Fibroblast of skin of scalp (primary cell): ENCODE results near the gene CHI3L1.

Source experiments
- DNase-seq: peaks from one replicate; pipeline ENCODE4 v3.0.0-alpha.2; 2013

The CHI3L1 gene

GRCh38 chr1:203167913-203168200, 18.6 kb downstream of the CHI3L1 start:
- DNase-seq = no peak

- peak; percentile 20 for DNase-seq
Observed at GRCh38 chr1:203167026-203167912, 19.2 kb downstream of the CHI3L1 start.

- DNase-seq = no peak
Observed at GRCh38 chr1:203166192-203166940, 20.1 kb downstream of the CHI3L1 start.

- DNase-seq = no peak
Observed at GRCh38 chr1:203165800-203166161, 20.7 kb downstream of the CHI3L1 start.

GRCh38 chr1:203165101-203165799, 21.3 kb downstream of the CHI3L1 start:
- no peak for DNase-seq

GRCh38 chr1:203163891-203164635, 22.4 kb downstream of the CHI3L1 start:
- DNase-seq = no peak

GRCh38 chr1:203162403-203162802, 24.1 kb downstream of the CHI3L1 start:
- DNase-seq = no peak

- no peak for DNase-seq
Observed at GRCh38 chr1:203161703-203162102, 24.8 kb downstream of the CHI3L1 start.

- no peak for DNase-seq
Observed at GRCh38 chr1:203161175-203161574, 25.3 kb downstream of the CHI3L1 start.

- DNase-seq = no peak
Observed at GRCh38 chr1:203159844-203160243, 26.7 kb downstream of the CHI3L1 start.

GRCh38 chr1:203158960-203159665, 27.4 kb downstream of the CHI3L1 start:
- DNase-seq = no peak

- no peak for DNase-seq
Observed at GRCh38 chr1:203158423-203158822, 28.1 kb downstream of the CHI3L1 start.

- DNase-seq = no peak
Observed at GRCh38 chr1:203156280-203156679, 30.2 kb downstream of the CHI3L1 start.

GRCh38 chr1:203153989-203154821, 32.3 kb downstream of the CHI3L1 start:
- no peak for DNase-seq

- DNase-seq = no peak
Observed at GRCh38 chr1:203153051-203153988, 33.2 kb downstream of the CHI3L1 start.

- peak; percentile 20 for DNase-seq
Observed at GRCh38 chr1:203152158-203153034, 34.1 kb downstream of the CHI3L1 start.

- no peak for DNase-seq
Observed at GRCh38 chr1:203151362-203152157, 34.9 kb downstream of the CHI3L1 start.
